Right lobe of liver (tissue), 6 donors: ENCODE measurements around the gene HHAT. TPM values are rescaled to one million over a fixed set of nuclear protein-coding genes. Genes with fewer than 3 reads are reported as not detected.

Source experiments
- ATAC-seq, 4 donors: fragments of 200-7000 bp; cut with Tn5 transposase; one replicate each; pipeline ENCODE4 v1.9.1; 2020; ENCODE audit warnings: mild to moderate bottlenecking in 4 of 4, moderate library complexity in 4 of 4
- DNase-seq, 3 donors: peaks; one replicate each; pipeline ENCODE4 v3.0.0-alpha.2; 2020
- H3K27ac ChIP-seq, 3 donors: fragments of 200-600 bp; one replicate each; pipeline ENCODE4 v1.8.0; 2022
- H3K27me3 ChIP-seq, 2 donors: fragments of 200-600 bp; one replicate each; pipeline ENCODE4 v1.8.0; 2022
- H3K36me3 ChIP-seq, 4 donors: fragments of 200-600 bp; sonication (generic) in 1 of 4; one replicate each; pipeline versions ENCODE4 v1.5.1 to v1.8.0; 2017 to 2022; ENCODE audit warnings: control low read depth in 1 of 4
- H3K4me1 ChIP-seq, 4 donors: fragments of 200-600 bp; sonication (generic) in 1 of 4; one replicate each; pipeline versions ENCODE4 v1.5.1 to v1.8.0; 2017 to 2022; ENCODE audit warnings: control low read depth in 1 of 4
- H3K4me3 ChIP-seq, 3 donors: fragments of 200-600 bp; one replicate each; pipeline ENCODE4 v1.8.0; 2022
- H3K9me3 ChIP-seq, 4 donors: fragments of 200-600 bp; sonication (generic) in 1 of 4; one replicate each; pipeline versions ENCODE4 v1.5.1 to v1.8.0; 2017 to 2022; ENCODE audit warnings: control low read depth in 1 of 4
- POLR2A ChIP-seq: fragments of 450-650 bp; IDR thresholded peaks from one replicate; pipeline ENCODE4 v1.6.1; 2017; ENCODE audit warnings: antibody characterized with exemption, mild to moderate bottlenecking
- WGBS: methylation state at CpG from one replicate; pipeline ENCODE4 v1.1.6; 2018; ENCODE audit warnings: low coverage, low lambda C conversion rate; ENCODE audit not compliant: insufficient coverage; ENCODE audit errors: missing lambda C conversion rate; 5-methylcytosine and 5-hydroxymethylcytosine counted together
- intact Hi-C, 2 donors: fragments of 100-400 bp; cut with DNase I; formaldehyde crosslinking; loops; one replicate each; pipeline versions ENCODE4 v1.11.2 to v1.14.1; 2022
- total RNA-seq, 6 experiments: library from RNA; depleted of rRNA in 2 of 6; stranded (reverse); fragments of >200 nt in 2 of 6; fragmentation: NEBNext Ultra II Directional in 3 of 6; extraction: Animal tissue kit (Norgen Biotek cat#: 25700) in 3 of 6; gene quantifications; one replicate each; pipeline versions ENCODE4 v1.1.0 to v1.2.4, GENCODE V29; 2016 to 2023
- TF ChIP-seq, protein P1 (sequence below), 4 donors: fragments of 200-600 bp in 3 of 4; fragments of 450-650 bp in 1 of 4; IDR thresholded peaks; one replicate each; pipeline versions ENCODE4 v1.5.1 to v1.8.0; 2016 to 2022; ENCODE audit warnings: antibody characterized with exemption in 4 of 4, mild to moderate bottlenecking in 2 of 4
- donor health status: DM: no; HTN: yes; CAD: no.
- donor health status: DM: no; HTN: no; CAD: no.
- donor health status: DM: no; HTN: no; CAD: no.
- donor health status: DM: no; HTN: yes; CAD: no.
- donor health status: DM: no; HTN: yes; CAD: no.

The HHAT gene
- total RNA-seq, 6 experiments from 2014 or later = 2.2 to 4.1 (median 2.7) TPM

DNA sequence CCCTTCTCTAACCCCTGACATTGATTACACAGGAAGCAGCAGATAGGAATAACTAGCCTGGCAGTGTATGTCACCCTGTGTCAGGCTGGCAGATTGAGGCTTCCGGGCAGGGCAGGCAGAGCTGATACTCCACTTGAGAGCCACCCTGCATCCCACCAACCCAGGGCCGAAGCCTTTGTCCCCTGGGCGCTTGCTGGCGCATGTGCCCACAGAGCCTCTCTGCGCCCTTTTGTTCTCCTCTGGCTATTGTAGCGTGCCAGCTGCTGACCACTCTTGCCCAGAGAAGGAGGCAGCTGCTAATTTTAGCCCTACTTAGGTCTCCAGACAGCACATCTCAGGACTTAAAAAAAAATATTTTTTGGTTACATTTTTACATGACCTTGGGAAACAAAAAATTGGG lies 304.9 kb downstream of the HHAT start:
- H3K9me3 ChIP-seq = no peaks in the 10 kb centered on the region
- DNase-seq (no peak), ATAC-seq (peak in 1 of 4 donors; percentile 46)
- H3K36me3 ChIP-seq = no peaks in the 10 kb centered on the region
- TF ChIP-seq, protein P1, sequence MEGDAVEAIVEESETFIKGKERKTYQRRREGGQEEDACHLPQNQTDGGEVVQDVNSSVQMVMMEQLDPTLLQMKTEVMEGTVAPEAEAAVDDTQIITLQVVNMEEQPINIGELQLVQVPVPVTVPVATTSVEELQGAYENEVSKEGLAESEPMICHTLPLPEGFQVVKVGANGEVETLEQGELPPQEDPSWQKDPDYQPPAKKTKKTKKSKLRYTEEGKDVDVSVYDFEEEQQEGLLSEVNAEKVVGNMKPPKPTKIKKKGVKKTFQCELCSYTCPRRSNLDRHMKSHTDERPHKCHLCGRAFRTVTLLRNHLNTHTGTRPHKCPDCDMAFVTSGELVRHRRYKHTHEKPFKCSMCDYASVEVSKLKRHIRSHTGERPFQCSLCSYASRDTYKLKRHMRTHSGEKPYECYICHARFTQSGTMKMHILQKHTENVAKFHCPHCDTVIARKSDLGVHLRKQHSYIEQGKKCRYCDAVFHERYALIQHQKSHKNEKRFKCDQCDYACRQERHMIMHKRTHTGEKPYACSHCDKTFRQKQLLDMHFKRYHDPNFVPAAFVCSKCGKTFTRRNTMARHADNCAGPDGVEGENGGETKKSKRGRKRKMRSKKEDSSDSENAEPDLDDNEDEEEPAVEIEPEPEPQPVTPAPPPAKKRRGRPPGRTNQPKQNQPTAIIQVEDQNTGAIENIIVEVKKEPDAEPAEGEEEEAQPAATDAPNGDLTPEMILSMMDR (IDR thresholded peaks at IDR 0.05) = no peak
- TF ChIP-seq POLR2A = no peak
- intact Hi-C loops = no loop called here
- H3K27ac ChIP-seq = no peak overlapping the region
- WGBS = 93% methylated on average over 3 of the region's 6 CpGs
- H3K4me1 ChIP-seq = no peaks in the 10 kb centered on the region
- no peak overlapping the region for H3K4me3 ChIP-seq
- no peaks in the 10 kb centered on the region for H3K27me3 ChIP-seq

- intact Hi-C loops = no loop called here
- WGBS = 81% methylated on average over 2 of the region's 2 CpGs
- ATAC-seq = no peak
Observed at GRCh38 chr1:210635108-210635507, 306.4 kb downstream of the HHAT start.

DNA sequence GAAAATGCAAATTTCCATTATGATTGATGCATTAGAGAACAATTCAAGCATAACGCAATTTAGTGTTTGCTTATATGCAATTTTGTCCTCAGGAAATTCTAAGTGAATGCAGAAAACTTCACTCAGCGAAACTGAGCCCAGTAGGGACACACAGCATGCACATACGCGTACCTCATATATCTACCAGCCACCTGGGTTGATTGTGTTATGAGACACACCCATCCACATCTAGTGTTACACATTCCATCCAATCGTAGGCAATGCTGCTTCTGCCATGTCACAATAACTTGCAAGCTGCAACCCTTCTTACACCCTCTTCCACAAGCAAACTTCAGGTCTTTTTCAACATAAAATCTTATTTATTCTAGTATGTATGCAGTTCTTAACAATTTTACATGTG lies 312.9 kb downstream of the HHAT start:
- no peaks in the 10 kb centered on the region for H3K36me3 ChIP-seq
- H3K4me1 ChIP-seq = peaks cover 0 to 4% (median 0%) of the 10 kb centered on the region in 4 donors
- no peak overlapping the region for H3K27ac ChIP-seq
- no peak for TF ChIP-seq POLR2A
- TF ChIP-seq, protein P1 (IDR thresholded peaks at IDR 0.05) = no peak
- ATAC-seq (no peak), DNase-seq (no peak)
- H3K4me3 ChIP-seq = no peak overlapping the region
- no peaks in the 10 kb centered on the region for H3K9me3 ChIP-seq
- no peaks in the 10 kb centered on the region for H3K27me3 ChIP-seq
- 84% methylated on average over 5 of the region's 5 CpGs for WGBS
- intact Hi-C loops = no loop called here

More at GRCh38 chr1:210635108-210635507, 306.4 kb downstream of the HHAT start:
- Histone ChIP-seq H3K27me3 (no peaks in the 10 kb centered on the region), H3K27ac (no peak overlapping the region), H3K4me3 (no peak overlapping the region), H3K4me1 (no peaks in the 10 kb centered on the region), H3K36me3 (no peaks in the 10 kb centered on the region), H3K9me3 (no peaks in the 10 kb centered on the region)
- TF ChIP-seq POLR2A = no peak
- TF ChIP-seq, protein P1 (IDR thresholded peaks at IDR 0.05) = no peak
- DNase-seq = no peak

- WGBS = 51% methylated on average over 5 of the region's 7 CpGs
- H3K4me3 ChIP-seq = no peak overlapping the region
- intact Hi-C loops = no loop called here
- H3K36me3 ChIP-seq = no peaks in the 10 kb centered on the region
- peaks cover 0 to 4% (median 0%) of the 10 kb centered on the region in 4 donors for H3K4me1 ChIP-seq
- no peaks in the 10 kb centered on the region for H3K27me3 ChIP-seq
- no peak overlapping the region for H3K27ac ChIP-seq
- TF ChIP-seq, protein P1 (IDR thresholded peaks at IDR 0.05) = no peak
- no peak for TF ChIP-seq POLR2A
- DNase-seq (no peak), ATAC-seq (no peak)
- no peaks in the 10 kb centered on the region for H3K9me3 ChIP-seq
Observed at GRCh38 chr1:210645582-210646257, 317.0 kb downstream of the HHAT start.
